Ishikawa (cell line): ENCODE results near the gene COL4A2.

Source experiments
- TAF1 ChIP-seq: IDR thresholded peaks from 2 replicates; pipeline ENCODE4 v1.6.1; 2012; ENCODE audit warnings: low read depth, mild to moderate bottlenecking
- TCF12 ChIP-seq: IDR thresholded peaks from 2 replicates; pipeline ENCODE4 v1.6.1; 2012; ENCODE audit warnings: low read depth

GRCh38 chr13:110505594-110505993, 198.5 kb downstream of the COL4A2 start:
- no peak for TF ChIP-seq TCF12
- TF ChIP-seq TAF1: no peak
